Mesothelial cell of epicardium (in vitro differentiated cells): ENCODE data around the gene CMSS1. TPM values are rescaled to one million over a fixed set of nuclear protein-coding genes. Genes with fewer than 3 reads are reported as not detected.

Experiments used
- DNase-seq, 2 experiments: peaks; one replicate each; pipeline ENCODE4 v3.0.0; 2021; ENCODE audit warnings: low spot score in 2 of 2; ENCODE audit not compliant: unreplicated experiment in 2 of 2
- H3K27ac Mint-ChIP-seq: 2 replicates; pipeline ENCODE4 v1.8.0; 2021; ENCODE audit warnings: mixed read lengths
- H3K27me3 Mint-ChIP-seq: 2 replicates; pipeline ENCODE4 v1.8.0; 2021; ENCODE audit warnings: low read depth, mixed read lengths
- H3K36me3 Mint-ChIP-seq: 2 replicates; pipeline ENCODE4 v1.8.0; 2021; ENCODE audit warnings: mixed read lengths
- H3K4me1 Mint-ChIP-seq: 2 replicates; pipeline ENCODE4 v1.8.0; 2021; ENCODE audit warnings: mixed read lengths
- H3K4me3 Mint-ChIP-seq: 2 replicates; pipeline ENCODE4 v1.8.0; 2021; ENCODE audit warnings: mild to moderate bottlenecking, moderate library complexity, mixed read lengths
- H3K9me3 Mint-ChIP-seq: 2 replicates; pipeline ENCODE4 v1.8.0; 2021; ENCODE audit warnings: mixed read lengths
- CTCF ChIP-seq: fragments of 200-600 bp; sonication (generic); IDR thresholded peaks from one replicate; pipeline ENCODE4 v1.5.0; 2021; ENCODE audit warnings: antibody characterized with exemption; ENCODE audit not compliant: unreplicated experiment
- total RNA-seq: library from RNA; stranded (reverse); gene quantifications from 3 replicates; pipeline ENCODE4 v1.2.1, GENCODE V29; 2021

CMSS1 gene
- total RNA-seq, 1 donor from 2014 or later = 30.0 TPM

GRCh38 chr3:99925584-99926230 is 108.0 kb downstream of the CMSS1 start:
- no peak for TF ChIP-seq CTCF
- Mint-ChIP-seq H3K9me3 (no peaks in the 10 kb centered on the region), H3K4me3 (no peak overlapping the region), H3K27me3 (no peaks in the 10 kb centered on the region), H3K27ac (no peak overlapping the region), H3K4me1 (peaks cover 17% of the 10 kb centered on the region), H3K36me3 (no peaks in the 10 kb centered on the region)
- no peak for DNase-seq

GRCh38 chr3:99927671-99928457 is 110.2 kb downstream of the CMSS1 start:
- no peaks in the 10 kb centered on the region for H3K9me3 Mint-ChIP-seq
- no peaks in the 10 kb centered on the region for H3K27me3 Mint-ChIP-seq
- H3K4me3 Mint-ChIP-seq = no peak overlapping the region
- no peak overlapping the region for H3K27ac Mint-ChIP-seq
- no peak for TF ChIP-seq CTCF
- no peaks in the 10 kb centered on the region for H3K36me3 Mint-ChIP-seq
- peaks cover 17% of the 10 kb centered on the region for H3K4me1 Mint-ChIP-seq
- DNase-seq = no peak

- no peak for DNase-seq
- Mint-ChIP-seq H3K4me1 (peaks cover 17% of the 10 kb centered on the region), H3K27me3 (no peaks in the 10 kb centered on the region), H3K9me3 (no peaks in the 10 kb centered on the region), H3K27ac (peak overlapping the region; percentile 42), H3K4me3 (no peak overlapping the region), H3K36me3 (no peaks in the 10 kb centered on the region)
- TF ChIP-seq CTCF = no peak
Measured at GRCh38 chr3:99928771-99929744, 111.4 kb downstream of the CMSS1 start.

- Mint-ChIP-seq H3K4me1 (peaks cover 21% of the 10 kb centered on the region), H3K27ac (peak overlapping the region; percentile 42), H3K4me3 (no peak overlapping the region), H3K27me3 (no peaks in the 10 kb centered on the region), H3K9me3 (no peaks in the 10 kb centered on the region), H3K36me3 (no peaks in the 10 kb centered on the region)
- no peak for DNase-seq
- no peak for TF ChIP-seq CTCF
Measured at GRCh38 chr3:99929745-99930139, 112.1 kb downstream of the CMSS1 start.

- Mint-ChIP-seq H3K36me3 (peaks cover 2% of the 10 kb centered on the region), H3K9me3 (no peaks in the 10 kb centered on the region), H3K4me3 (no peak overlapping the region), H3K4me1 (peaks cover 19% of the 10 kb centered on the region), H3K27me3 (no peaks in the 10 kb centered on the region), H3K27ac (peak overlapping the region; percentile 25)
- no peak for TF ChIP-seq CTCF
- no peak for DNase-seq
Measured at GRCh38 chr3:99931059-99931458, 113.4 kb downstream of the CMSS1 start.
